ENCODE data around the gene EYS. TPM values are rescaled to one million over a fixed set of nuclear protein-coding genes. Genes with fewer than 3 reads are reported as not detected.

Gene EYS
- total RNA-seq, 1 experiment from 2014 or later = 1.5 TPM

- peaks cover 6% of the 10 kb centered on the region for H3K9me3 Mint-ChIP-seq (ENCODE audit: unreplicated experiment)
- no peaks in the 10 kb centered on the region for H3K36me3 Mint-ChIP-seq (ENCODE audit: insufficient read depth, unreplicated experiment)
- no peaks in the 10 kb centered on the region for H3K4me1 Mint-ChIP-seq (ENCODE audit: insufficient read depth, unreplicated experiment)
- POLR2A ChIA-PET = no interaction called here
- TF ChIP-seq, protein P1, sequence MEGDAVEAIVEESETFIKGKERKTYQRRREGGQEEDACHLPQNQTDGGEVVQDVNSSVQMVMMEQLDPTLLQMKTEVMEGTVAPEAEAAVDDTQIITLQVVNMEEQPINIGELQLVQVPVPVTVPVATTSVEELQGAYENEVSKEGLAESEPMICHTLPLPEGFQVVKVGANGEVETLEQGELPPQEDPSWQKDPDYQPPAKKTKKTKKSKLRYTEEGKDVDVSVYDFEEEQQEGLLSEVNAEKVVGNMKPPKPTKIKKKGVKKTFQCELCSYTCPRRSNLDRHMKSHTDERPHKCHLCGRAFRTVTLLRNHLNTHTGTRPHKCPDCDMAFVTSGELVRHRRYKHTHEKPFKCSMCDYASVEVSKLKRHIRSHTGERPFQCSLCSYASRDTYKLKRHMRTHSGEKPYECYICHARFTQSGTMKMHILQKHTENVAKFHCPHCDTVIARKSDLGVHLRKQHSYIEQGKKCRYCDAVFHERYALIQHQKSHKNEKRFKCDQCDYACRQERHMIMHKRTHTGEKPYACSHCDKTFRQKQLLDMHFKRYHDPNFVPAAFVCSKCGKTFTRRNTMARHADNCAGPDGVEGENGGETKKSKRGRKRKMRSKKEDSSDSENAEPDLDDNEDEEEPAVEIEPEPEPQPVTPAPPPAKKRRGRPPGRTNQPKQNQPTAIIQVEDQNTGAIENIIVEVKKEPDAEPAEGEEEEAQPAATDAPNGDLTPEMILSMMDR (IDR thresholded peaks at IDR 0.05; ENCODE audit: unreplicated experiment) = no peak
- DNase-seq (ENCODE audit: unreplicated experiment) = no peak
- no peak overlapping the region for H3K4me3 Mint-ChIP-seq (ENCODE audit: unreplicated experiment)
- intact Hi-C loops (cut with micrococcal nuclease) = no loop called here
- BruUV-seq (replicated peaks) = no TSS peak
- no peaks in the 10 kb centered on the region for H3K27me3 Mint-ChIP-seq (ENCODE audit: insufficient read depth, unreplicated experiment)
- H3K27ac Mint-ChIP-seq (ENCODE audit: low read depth, unreplicated experiment) = no peak overlapping the region
- CTCF ChIA-PET = no interaction called here
Observed at GRCh38 chr6:63998991-63999390, 1708.0 kb downstream of the EYS start.

DNA sequence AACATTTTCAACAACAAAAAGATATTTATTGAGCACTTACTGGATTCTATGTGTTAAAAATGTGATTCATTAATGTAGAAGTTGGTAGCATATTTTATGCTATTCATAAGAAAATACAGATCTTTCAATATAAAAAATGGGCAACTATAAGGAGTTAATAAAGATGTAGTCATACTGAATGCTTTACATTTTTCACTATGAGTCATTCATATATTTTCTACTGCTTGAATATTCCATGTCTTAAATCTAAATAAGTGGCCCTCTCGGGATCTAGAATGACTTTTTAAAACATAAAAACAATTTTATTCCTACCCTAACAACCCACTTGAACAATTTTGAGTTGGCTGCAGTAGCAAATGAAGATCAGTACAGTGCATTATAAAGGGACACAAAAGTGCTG is 1709.3 kb downstream of the EYS start:
- intact Hi-C loops (cut with micrococcal nuclease) = no loop called here
- Mint-ChIP-seq H3K27ac (ENCODE audit: low read depth, unreplicated experiment) (no peak overlapping the region), H3K9me3 (ENCODE audit: unreplicated experiment) (no peaks in the 10 kb centered on the region), H3K27me3 (ENCODE audit: insufficient read depth, unreplicated experiment) (no peaks in the 10 kb centered on the region), H3K4me3 (ENCODE audit: unreplicated experiment) (no peak overlapping the region), H3K4me1 (ENCODE audit: insufficient read depth, unreplicated experiment) (no peaks in the 10 kb centered on the region), H3K36me3 (ENCODE audit: insufficient read depth, unreplicated experiment) (no peaks in the 10 kb centered on the region)
- CTCF ChIA-PET = interaction anchor here (1.3 kb wide), 1 partner anchor 15 kb away, joined by 4 read pairs; no protein-coding TSS in a partner anchor
- TF ChIP-seq, protein P1 (IDR thresholded peaks at IDR 0.05; ENCODE audit: unreplicated experiment) = no peak
- POLR2A ChIA-PET = interaction anchor here (0.6 kb wide), 1 partner anchor 191 kb away, joined by 3 read pairs; no protein-coding TSS in a partner anchor
- no peak for DNase-seq (ENCODE audit: unreplicated experiment)
- no TSS peak for BruUV-seq (replicated peaks)

GRCh38 chr6:63997221-63997620 is 1709.8 kb downstream of the EYS start:
- POLR2A ChIA-PET = no interaction called here
- no peak for DNase-seq (ENCODE audit: unreplicated experiment)

DNA sequence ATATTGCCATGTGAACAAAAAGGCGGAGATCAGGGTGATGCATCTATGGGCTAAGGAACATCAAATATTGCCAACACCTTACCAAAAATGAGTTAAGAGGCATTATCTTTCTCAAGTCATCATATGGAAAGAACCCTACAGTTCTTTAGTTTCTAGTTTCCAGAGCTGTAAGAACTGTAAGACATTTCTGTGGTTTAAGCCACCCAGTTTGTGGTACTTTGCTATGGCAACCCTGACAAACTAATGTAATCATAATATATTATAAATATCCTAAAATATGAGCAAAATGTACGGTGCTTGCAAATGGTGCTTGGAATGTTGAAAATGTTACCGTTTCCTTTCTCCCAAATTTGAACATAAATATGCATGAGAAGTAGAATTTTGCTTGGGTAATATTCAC is 1721.8 kb downstream of the EYS start:
- no peaks in the 10 kb centered on the region for H3K27me3 Mint-ChIP-seq (ENCODE audit: insufficient read depth, unreplicated experiment)
- intact Hi-C loops (cut with micrococcal nuclease) = no loop called here
- H3K9me3 Mint-ChIP-seq (ENCODE audit: unreplicated experiment) = peaks cover 6% of the 10 kb centered on the region
- no peak overlapping the region for H3K27ac Mint-ChIP-seq (ENCODE audit: low read depth, unreplicated experiment)
- ChIA-PET CTCF (no interaction called here), POLR2A (interaction anchor here (0.5 to 0.6 kb wide), 2 partner anchors 35 to 238 kb away, joined by 3 read pairs; no protein-coding TSS in a partner anchor)
- no peaks in the 10 kb centered on the region for H3K4me1 Mint-ChIP-seq (ENCODE audit: insufficient read depth, unreplicated experiment)
- no peak overlapping the region for H3K4me3 Mint-ChIP-seq (ENCODE audit: unreplicated experiment)
- TF ChIP-seq, protein P1 (IDR thresholded peaks at IDR 0.05; ENCODE audit: unreplicated experiment) = no peak
- DNase-seq (ENCODE audit: unreplicated experiment) = no peak
- BruUV-seq (replicated peaks) = no TSS peak
- H3K36me3 Mint-ChIP-seq (ENCODE audit: insufficient read depth, unreplicated experiment) = no peaks in the 10 kb centered on the region

More at GRCh38 chr6:63997221-63997620, 1709.8 kb downstream of the EYS start:
- Mint-ChIP-seq H3K9me3 (ENCODE audit: unreplicated experiment) (no peaks in the 10 kb centered on the region), H3K36me3 (ENCODE audit: insufficient read depth, unreplicated experiment) (no peaks in the 10 kb centered on the region), H3K4me3 (ENCODE audit: unreplicated experiment) (no peak overlapping the region), H3K27ac (ENCODE audit: low read depth, unreplicated experiment) (no peak overlapping the region), H3K4me1 (ENCODE audit: insufficient read depth, unreplicated experiment) (no peaks in the 10 kb centered on the region), H3K27me3 (ENCODE audit: insufficient read depth, unreplicated experiment) (no peaks in the 10 kb centered on the region)
- TF ChIP-seq, protein P1 (IDR thresholded peaks at IDR 0.05; ENCODE audit: unreplicated experiment) = no peak
- no TSS peak for BruUV-seq (replicated peaks)
- CTCF ChIA-PET = interaction anchor here (1.0 to 1.3 kb wide), 2 partner anchors 10 to 15 kb away, joined by 3 to 4 read pairs; no protein-coding TSS in a partner anchor
- intact Hi-C loops (cut with micrococcal nuclease) = no loop called here

Measured in MCF 10A (cell line).